Natural killer cell (primary cell): ENCODE measurements around the gene PPP1R9A. TPM values are rescaled to one million over a fixed set of nuclear protein-coding genes. Genes with fewer than 3 reads are reported as not detected.

Experiments used
- ATAC-seq, 3 donors: fragments of 150-1000 bp in 2 of 3; fragments of 200-7000 bp in 1 of 3; cut with Tn5 transposase; 1 replicate in 1 of 3; 2 replicates in 2 of 3; pipeline ENCODE4 v1.10.0; 2021; ENCODE audit warnings: mild to moderate bottlenecking in 2 of 3, moderate library complexity in 2 of 3
- DNase-seq, 2 donors: peaks; one replicate each; pipeline versions ENCODE4 v3.0.0 to v3.0.0-alpha.2; 2013 to 2021; ENCODE audit warnings: mixed read lengths in 1 of 2
- H3K27ac ChIP-seq: one replicate; pipeline ENCODE4 v1.5.1; 2013; ENCODE audit warnings: mild to moderate bottlenecking, low read length
- H3K27me3 ChIP-seq: one replicate; pipeline ENCODE4 v1.6.1; 2013; ENCODE audit warnings: low read length; ENCODE audit not compliant: control insufficient read depth, insufficient read depth
- H3K36me3 ChIP-seq: one replicate; pipeline ENCODE4 v1.6.1; 2013; ENCODE audit warnings: low read length; ENCODE audit not compliant: control insufficient read depth, insufficient read depth
- H3K4me1 ChIP-seq: one replicate; pipeline ENCODE4 v1.6.1; 2013; ENCODE audit warnings: low read length; ENCODE audit not compliant: control insufficient read depth, insufficient read depth
- H3K4me3 ChIP-seq: one replicate; pipeline ENCODE4 v1.5.1; 2013; ENCODE audit warnings: low read length
- H3K9me3 ChIP-seq: one replicate; pipeline ENCODE4 v1.6.1; 2013; ENCODE audit warnings: low read length; ENCODE audit not compliant: control insufficient read depth, insufficient read depth
- H3K27ac Mint-ChIP-seq, 2 donors: one replicate each; pipeline ENCODE4 v1.8.0; 2022; ENCODE audit warnings: mild to moderate bottlenecking in 2 of 2, mixed read lengths in 2 of 2, moderate library complexity in 1 of 2
- H3K27me3 Mint-ChIP-seq, 2 donors: one replicate each; pipeline ENCODE4 v1.8.0; 2022; ENCODE audit warnings: low read depth in 2 of 2, mixed read lengths in 2 of 2
- H3K36me3 Mint-ChIP-seq: one replicate; pipeline ENCODE4 v1.8.0; 2022; ENCODE audit warnings: mixed read lengths
- H3K4me1 Mint-ChIP-seq, 2 donors: one replicate each; pipeline ENCODE4 v1.8.0; 2022; ENCODE audit warnings: mixed read lengths in 2 of 2
- H3K4me3 Mint-ChIP-seq: one replicate; pipeline ENCODE4 v1.8.0; 2022; ENCODE audit warnings: mild to moderate bottlenecking, moderate library complexity, mixed read lengths
- H3K9me3 Mint-ChIP-seq, 2 donors: one replicate each; pipeline ENCODE4 v1.8.0; 2022; ENCODE audit warnings: mixed read lengths in 2 of 2
- WGBS: methylation state at CpG from one replicate; pipeline ENCODE4 v1.1.7; 2013; ENCODE audit warnings: missing lambda C conversion rate; ENCODE audit not compliant: insufficient coverage; 5-methylcytosine and 5-hydroxymethylcytosine counted together
- intact Hi-C: fragments of 100-400 bp; cut with micrococcal nuclease; formaldehyde crosslinking; loops from one replicate; pipeline ENCODE4 v1.14.2; 2022
- total RNA-seq, 4 donors: library from RNA; stranded (reverse); fragments of 120-200 nt in 1 of 4; gene quantifications; one replicate each; pipeline versions ENCODE4 v1.2.3 to v1.2.4, GENCODE V29; 2013 to 2022
- TF ChIP-seq, protein P1 (sequence below): fragments of 200-600 bp; IDR thresholded peaks from one replicate; pipeline ENCODE4 v1.8.0; 2022; ENCODE audit warnings: antibody characterized with exemption

Gene PPP1R9A
- total RNA-seq, 3 donors from 2014 or later (not counting 1 experiment from before 2014, with no cell fraction given) = 1.6 to 6.0 (median 2.0) TPM

DNA sequence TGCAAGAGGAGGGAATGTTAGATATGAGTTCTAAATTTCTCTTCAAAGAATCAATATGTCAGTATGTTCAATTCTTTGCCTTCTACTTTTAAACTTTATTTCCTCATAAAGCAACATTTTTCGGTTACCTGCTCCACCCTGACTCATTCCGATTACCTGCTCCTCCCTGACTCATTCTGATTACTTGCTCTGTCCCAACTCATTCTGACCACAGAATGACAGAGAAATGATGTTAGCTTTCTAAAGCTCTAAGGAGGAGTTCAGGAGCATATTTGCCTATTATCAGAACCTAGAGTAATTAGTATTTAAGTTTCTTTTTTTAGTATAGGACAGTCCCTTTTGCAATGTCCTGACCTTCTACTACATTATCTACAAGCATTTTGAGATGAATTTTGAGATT lies 24.5 kb upstream of the PPP1R9A start:
- Histone ChIP-seq H3K9me3 (peaks cover 10% of the 10 kb centered on the region), H3K36me3 (no peaks in the 10 kb centered on the region), H3K4me1 (no peaks in the 10 kb centered on the region), H3K4me3 (no peak overlapping the region), H3K27ac (no peak overlapping the region), H3K27me3 (no peaks in the 10 kb centered on the region)
- TF ChIP-seq, protein P1, sequence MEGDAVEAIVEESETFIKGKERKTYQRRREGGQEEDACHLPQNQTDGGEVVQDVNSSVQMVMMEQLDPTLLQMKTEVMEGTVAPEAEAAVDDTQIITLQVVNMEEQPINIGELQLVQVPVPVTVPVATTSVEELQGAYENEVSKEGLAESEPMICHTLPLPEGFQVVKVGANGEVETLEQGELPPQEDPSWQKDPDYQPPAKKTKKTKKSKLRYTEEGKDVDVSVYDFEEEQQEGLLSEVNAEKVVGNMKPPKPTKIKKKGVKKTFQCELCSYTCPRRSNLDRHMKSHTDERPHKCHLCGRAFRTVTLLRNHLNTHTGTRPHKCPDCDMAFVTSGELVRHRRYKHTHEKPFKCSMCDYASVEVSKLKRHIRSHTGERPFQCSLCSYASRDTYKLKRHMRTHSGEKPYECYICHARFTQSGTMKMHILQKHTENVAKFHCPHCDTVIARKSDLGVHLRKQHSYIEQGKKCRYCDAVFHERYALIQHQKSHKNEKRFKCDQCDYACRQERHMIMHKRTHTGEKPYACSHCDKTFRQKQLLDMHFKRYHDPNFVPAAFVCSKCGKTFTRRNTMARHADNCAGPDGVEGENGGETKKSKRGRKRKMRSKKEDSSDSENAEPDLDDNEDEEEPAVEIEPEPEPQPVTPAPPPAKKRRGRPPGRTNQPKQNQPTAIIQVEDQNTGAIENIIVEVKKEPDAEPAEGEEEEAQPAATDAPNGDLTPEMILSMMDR = no peak
- peaks cover 3% of the 10 kb centered on the region in 2 donors for H3K9me3 Mint-ChIP-seq
- H3K27ac Mint-ChIP-seq = no peak overlapping the region
- DNase-seq (no peak), ATAC-seq (no peak)
- 68% methylated on average over 2 of the region's 2 CpGs for WGBS
- H3K36me3 Mint-ChIP-seq = no peaks in the 10 kb centered on the region
- no peaks in the 10 kb centered on the region for H3K4me1 Mint-ChIP-seq
- intact Hi-C loops = no loop called here
- no peak overlapping the region for H3K4me3 Mint-ChIP-seq
- no peaks in the 10 kb centered on the region for H3K27me3 Mint-ChIP-seq

DNA sequence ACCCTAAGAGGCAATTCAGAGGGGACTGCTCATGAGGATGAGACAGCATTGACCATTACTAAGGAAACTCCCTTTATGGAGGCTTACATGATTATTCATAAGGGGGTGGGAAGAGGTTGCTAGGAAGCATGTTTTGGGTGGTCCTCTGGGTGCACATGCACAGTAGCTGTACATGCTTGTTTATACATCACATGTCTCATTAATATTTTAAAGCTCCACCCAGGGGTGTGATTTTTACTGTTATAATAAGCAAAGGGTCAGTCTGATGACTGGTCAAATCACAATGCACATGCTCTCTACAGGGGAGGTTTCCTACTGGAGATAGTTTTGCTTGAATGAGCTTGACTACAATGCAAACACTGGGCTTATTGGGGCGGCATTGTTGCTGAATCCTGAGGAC lies 23.8 kb upstream of the PPP1R9A start:
- H3K9me3 ChIP-seq = peaks cover 3% of the 10 kb centered on the region
- H3K4me3 Mint-ChIP-seq = no peak overlapping the region
- no peaks in the 10 kb centered on the region for H3K4me1 Mint-ChIP-seq
- intact Hi-C loops = no loop called here
- no peaks in the 10 kb centered on the region for H3K27me3 Mint-ChIP-seq
- no peak for DNase-seq
- H3K36me3 Mint-ChIP-seq = no peaks in the 10 kb centered on the region
- peaks cover 2 to 3% of the 10 kb centered on the region in 2 donors for H3K9me3 Mint-ChIP-seq
- TF ChIP-seq, protein P1 = no peak
- no peak for ATAC-seq
- H3K4me3 ChIP-seq = no peak overlapping the region
- 86% methylated on average over 1 of the region's 1 CpG for WGBS
- no peaks in the 10 kb centered on the region for H3K36me3 ChIP-seq
- no peaks in the 10 kb centered on the region for H3K4me1 ChIP-seq
- H3K27ac ChIP-seq = no peak overlapping the region
- H3K27ac Mint-ChIP-seq = no peak overlapping the region
- H3K27me3 ChIP-seq = no peaks in the 10 kb centered on the region

DNA sequence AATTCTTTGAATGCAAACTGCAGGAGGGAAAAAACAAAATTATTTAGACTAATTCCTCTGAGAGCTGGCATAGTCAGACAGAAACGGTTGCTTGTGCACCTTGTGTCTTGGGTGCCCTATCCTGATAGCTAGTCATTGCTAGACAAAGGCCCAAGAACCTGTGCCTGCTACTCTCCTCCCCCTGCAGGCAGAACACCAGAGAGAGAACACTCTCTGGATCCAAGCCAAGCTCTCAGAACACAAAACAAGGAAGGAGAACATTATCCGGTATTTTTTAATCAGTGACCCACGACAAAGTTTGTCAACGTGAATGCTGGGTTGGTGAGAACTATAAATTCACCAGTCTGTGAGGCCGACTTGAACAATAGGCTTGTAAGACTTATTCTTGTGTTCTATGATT lies 18.8 kb upstream of the PPP1R9A start:
- no peaks in the 10 kb centered on the region for H3K4me1 Mint-ChIP-seq
- intact Hi-C loops = no loop called here
- Histone ChIP-seq H3K9me3 (no peaks in the 10 kb centered on the region), H3K4me1 (no peaks in the 10 kb centered on the region), H3K4me3 (no peak overlapping the region), H3K27ac (no peak overlapping the region), H3K36me3 (no peaks in the 10 kb centered on the region), H3K27me3 (no peaks in the 10 kb centered on the region)
- no peaks in the 10 kb centered on the region for H3K36me3 Mint-ChIP-seq
- no peak for ATAC-seq
- no peak overlapping the region for H3K4me3 Mint-ChIP-seq
- TF ChIP-seq, protein P1 = no peak
- 29% methylated on average over 5 of the region's 5 CpGs for WGBS
- no peaks in the 10 kb centered on the region for H3K9me3 Mint-ChIP-seq
- no peak overlapping the region for H3K27ac Mint-ChIP-seq
- no peak for DNase-seq
- no peaks in the 10 kb centered on the region for H3K27me3 Mint-ChIP-seq

DNA sequence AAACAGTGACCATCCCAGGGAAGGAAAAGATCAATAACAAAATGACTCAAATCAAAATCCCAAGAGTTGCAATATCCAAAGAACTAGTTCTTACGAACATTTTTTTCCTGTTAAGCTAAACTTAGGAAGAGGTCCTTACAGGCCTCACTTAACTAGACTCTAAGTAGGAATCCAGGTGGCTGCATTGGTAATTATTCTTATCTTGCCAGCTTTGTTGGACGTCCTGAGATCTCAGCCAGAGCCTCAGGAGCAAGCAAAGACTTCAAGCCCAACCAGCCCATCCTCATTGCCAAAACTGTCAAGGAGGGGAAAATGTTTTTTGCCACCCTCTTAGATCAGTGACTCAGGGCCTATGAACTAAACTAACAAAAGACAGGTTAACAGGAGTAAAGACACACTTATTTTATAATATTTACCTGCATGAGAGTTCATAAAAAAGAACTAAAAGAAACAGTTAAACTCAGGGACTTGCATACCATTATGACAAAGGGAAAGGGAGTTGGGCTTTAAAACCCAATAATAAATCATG lies 18.3 kb upstream of the PPP1R9A start:
- no peaks in the 10 kb centered on the region for H3K27me3 Mint-ChIP-seq
- H3K4me3 Mint-ChIP-seq = no peak overlapping the region
- no peak for ATAC-seq
- no peaks in the 10 kb centered on the region for H3K4me1 Mint-ChIP-seq
- no peak for DNase-seq
- H3K9me3 Mint-ChIP-seq = no peaks in the 10 kb centered on the region
- intact Hi-C loops = no loop called here
- no peak overlapping the region for H3K4me3 ChIP-seq
- H3K4me1 ChIP-seq = no peaks in the 10 kb centered on the region
- TF ChIP-seq, protein P1 = no peak
- 82% methylated on average over 1 of the region's 2 CpGs for WGBS
- no peak overlapping the region for H3K27ac ChIP-seq
- no peaks in the 10 kb centered on the region for H3K9me3 ChIP-seq
- H3K36me3 ChIP-seq = no peaks in the 10 kb centered on the region
- no peak overlapping the region for H3K27ac Mint-ChIP-seq
- H3K36me3 Mint-ChIP-seq = no peaks in the 10 kb centered on the region
- H3K27me3 ChIP-seq = no peaks in the 10 kb centered on the region
